Colonic mucosa (tissue), 4 donors: ENCODE data around the gene ATP6V1G3. TPM values are rescaled to one million over a fixed set of nuclear protein-coding genes. Genes with fewer than 3 reads are reported as not detected.

Experiments used
- DNase-seq: peaks from one replicate; pipeline ENCODE4 v3.0.0-alpha.2; 2020
- H3K27ac ChIP-seq: fragments of 200-600 bp; one replicate; pipeline ENCODE4 v1.8.0; 2021
- H3K27me3 ChIP-seq: fragments of 200-600 bp; one replicate; pipeline ENCODE4 v1.8.0; 2021
- H3K36me3 ChIP-seq: fragments of 200-600 bp; one replicate; pipeline ENCODE4 v1.8.0; 2021
- H3K4me1 ChIP-seq: fragments of 200-600 bp; one replicate; pipeline ENCODE4 v1.8.0; 2021; ENCODE audit warnings: mild to moderate bottlenecking
- H3K4me3 ChIP-seq: fragments of 200-600 bp; one replicate; pipeline ENCODE4 v1.8.0; 2021
- H3K9ac ChIP-seq, 2 donors: one replicate each; pipeline ENCODE4 v1.7.0; 2013; ENCODE audit warnings: control low read depth in 2 of 2, low read depth in 2 of 2, low read length in 2 of 2
- H3K9me3 ChIP-seq: fragments of 200-600 bp; one replicate; pipeline ENCODE4 v1.8.0; 2021
- intact Hi-C: fragments of 100-400 bp; cut with DNase I; formaldehyde crosslinking; loops from one replicate; pipeline ENCODE4 v1.14.1; 2022
- total RNA-seq, 2 donors: library from RNA; stranded (reverse); fragmentation: NEBNext Ultra II Directional in 1 of 2; extraction: Animal tissue kit (Norgen Biotek cat#: 25700) in 1 of 2; gene quantifications; one replicate each; pipeline ENCODE4 v1.2.1, GENCODE V29; 2021
- TF ChIP-seq, protein P1 (sequence below): fragments of 200-600 bp; IDR thresholded peaks from one replicate; pipeline ENCODE4 v1.8.0; 2022; ENCODE audit warnings: antibody characterized with exemption, mild to moderate bottlenecking
- donor health status: healthy.
- donor health status: DM: no; HTN: no; CAD: no.
- donor health status: DM: no; HTN: no; CAD: no.

ATP6V1G3 gene
- total RNA-seq, 2 donors from 2014 or later: not detected

GRCh38 chr1:198519639-198520501 lies 20.6 kb downstream of the ATP6V1G3 start:
- H3K9ac ChIP-seq: no peak overlapping the region
- TF ChIP-seq, protein P1, sequence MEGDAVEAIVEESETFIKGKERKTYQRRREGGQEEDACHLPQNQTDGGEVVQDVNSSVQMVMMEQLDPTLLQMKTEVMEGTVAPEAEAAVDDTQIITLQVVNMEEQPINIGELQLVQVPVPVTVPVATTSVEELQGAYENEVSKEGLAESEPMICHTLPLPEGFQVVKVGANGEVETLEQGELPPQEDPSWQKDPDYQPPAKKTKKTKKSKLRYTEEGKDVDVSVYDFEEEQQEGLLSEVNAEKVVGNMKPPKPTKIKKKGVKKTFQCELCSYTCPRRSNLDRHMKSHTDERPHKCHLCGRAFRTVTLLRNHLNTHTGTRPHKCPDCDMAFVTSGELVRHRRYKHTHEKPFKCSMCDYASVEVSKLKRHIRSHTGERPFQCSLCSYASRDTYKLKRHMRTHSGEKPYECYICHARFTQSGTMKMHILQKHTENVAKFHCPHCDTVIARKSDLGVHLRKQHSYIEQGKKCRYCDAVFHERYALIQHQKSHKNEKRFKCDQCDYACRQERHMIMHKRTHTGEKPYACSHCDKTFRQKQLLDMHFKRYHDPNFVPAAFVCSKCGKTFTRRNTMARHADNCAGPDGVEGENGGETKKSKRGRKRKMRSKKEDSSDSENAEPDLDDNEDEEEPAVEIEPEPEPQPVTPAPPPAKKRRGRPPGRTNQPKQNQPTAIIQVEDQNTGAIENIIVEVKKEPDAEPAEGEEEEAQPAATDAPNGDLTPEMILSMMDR: no peak
- no peaks in the 10 kb centered on the region for H3K27me3 ChIP-seq
- no peak for DNase-seq
- H3K27ac ChIP-seq: no peak overlapping the region
- no peaks in the 10 kb centered on the region for H3K36me3 ChIP-seq
- H3K9me3 ChIP-seq: no peaks in the 10 kb centered on the region
- H3K4me1 ChIP-seq: no peaks in the 10 kb centered on the region
- intact Hi-C loops: no loop called here
- H3K4me3 ChIP-seq: no peak overlapping the region

- intact Hi-C loops: no loop called here
- Histone ChIP-seq H3K27me3 (no peaks in the 10 kb centered on the region), H3K9me3 (no peaks in the 10 kb centered on the region), H3K27ac (no peak overlapping the region), H3K4me3 (no peak overlapping the region), H3K4me1 (no peaks in the 10 kb centered on the region), H3K36me3 (no peaks in the 10 kb centered on the region), H3K9ac (no peak overlapping the region)
- TF ChIP-seq, protein P1: no peak
- DNase-seq: no peak
Observed at GRCh38 chr1:198517623-198518199, 22.8 kb downstream of the ATP6V1G3 start.

DNA sequence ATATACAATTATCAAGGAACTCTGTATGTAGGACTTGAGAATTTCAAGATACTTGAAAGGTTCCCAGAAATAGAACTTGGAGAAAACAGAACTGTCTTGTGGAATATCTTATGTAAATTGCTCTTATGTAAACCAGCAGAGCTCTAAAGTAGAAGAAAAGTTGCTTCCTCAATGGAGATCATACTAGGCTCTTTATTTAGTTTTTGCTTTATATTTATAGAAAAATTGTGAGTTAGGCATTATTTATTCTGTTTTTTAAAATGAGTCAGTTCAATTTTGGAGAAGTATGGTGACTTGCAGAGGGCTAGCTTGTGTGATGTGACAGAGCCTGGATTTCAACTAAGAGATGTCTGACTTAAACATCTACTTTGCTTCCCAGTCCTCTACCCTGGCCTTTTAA lies 40.4 kb downstream of the ATP6V1G3 start:
- TF ChIP-seq, protein P1: no peak
- H3K4me3 ChIP-seq: no peak overlapping the region
- no peaks in the 10 kb centered on the region for H3K27me3 ChIP-seq
- H3K27ac ChIP-seq: no peak overlapping the region
- intact Hi-C loops: no loop called here
- H3K36me3 ChIP-seq: no peaks in the 10 kb centered on the region
- no peak overlapping the region for H3K9ac ChIP-seq
- DNase-seq: no peak
- H3K9me3 ChIP-seq: no peaks in the 10 kb centered on the region
- H3K4me1 ChIP-seq: no peaks in the 10 kb centered on the region

GRCh38 chr1:198499588-198499987 lies 40.9 kb downstream of the ATP6V1G3 start:
- no peak overlapping the region for H3K4me3 ChIP-seq
- no peak overlapping the region for H3K27ac ChIP-seq
- no peaks in the 10 kb centered on the region for H3K36me3 ChIP-seq
- DNase-seq: no peak
- TF ChIP-seq, protein P1: no peak
- intact Hi-C loops: no loop called here
- no peaks in the 10 kb centered on the region for H3K27me3 ChIP-seq
- no peaks in the 10 kb centered on the region for H3K4me1 ChIP-seq
- no peak overlapping the region for H3K9ac ChIP-seq
- no peaks in the 10 kb centered on the region for H3K9me3 ChIP-seq

- Histone ChIP-seq H3K4me3 (no peak overlapping the region), H3K9me3 (no peaks in the 10 kb centered on the region), H3K4me1 (no peaks in the 10 kb centered on the region), H3K27me3 (no peaks in the 10 kb centered on the region), H3K9ac (no peak overlapping the region), H3K27ac (no peak overlapping the region), H3K36me3 (no peaks in the 10 kb centered on the region)
- no peak for DNase-seq
- intact Hi-C loops: no loop called here
- TF ChIP-seq, protein P1: no peak
Observed at GRCh38 chr1:198498881-198499280, 41.6 kb downstream of the ATP6V1G3 start.
